GM10248 (cell line): Measurements from ENCODE around the gene TMEM145.

Experiments used
- CTCF ChIA-PET: fragments of 300-600 bp; sonication (Branson Sonifier 250); formaldehyde crosslinking; extraction: SDS; loops from one replicate; lab custom pipeline; 2021; ENCODE audit warnings: antibody characterized with exemption; lab: Yijun Ruan, JAX
- POLR2A ChIA-PET: fragments of 350-650 bp; sonication (Branson Sonifier 250); formaldehyde crosslinking; extraction: SDS; loops from one replicate; lab custom pipeline; 2020; ENCODE audit warnings: antibody characterized with exemption; lab: Yijun Ruan, JAX
- DNase-seq: peaks from one replicate; pipeline ENCODE4 v3.0.0; 2012; ENCODE audit errors: extremely low spot score
- TF ChIP-seq, protein P1 (sequence below): IDR thresholded peaks from 2 replicates; pipeline ENCODE4 v1.5.1; 2012; ENCODE audit warnings: mild to moderate bottlenecking, low read depth; ENCODE audit errors: extremely low read depth, missing control alignments, control extremely low read depth

The TMEM145 gene

DNA sequence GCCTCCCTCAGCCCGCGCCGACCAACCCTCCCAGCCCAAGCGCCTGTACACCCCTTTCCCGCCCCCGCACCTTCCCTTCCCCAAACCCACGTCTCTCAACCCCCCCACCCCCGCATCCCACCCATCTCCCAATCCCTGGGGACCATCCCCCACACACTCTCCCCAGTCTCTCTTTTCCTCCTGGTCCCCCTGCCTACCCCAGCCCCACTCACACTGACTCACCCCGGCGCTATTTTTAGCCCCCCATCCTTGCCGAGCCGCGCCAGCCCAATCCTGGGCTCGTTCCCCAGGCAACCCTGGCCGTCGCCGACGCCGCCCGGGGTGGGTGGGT is 32.3 kb upstream of the TMEM145 start:
- DNase-seq: no peak
- CTCF ChIA-PET: interaction anchor here (1.6 to 8.0 kb wide), 5 partner anchors 11 to 64 kb away, joined by 3 to 87 read pairs (median 13); partner anchors contain the start of genes CIC, DEDD2 and GSK3A
- TF ChIP-seq, protein P1, sequence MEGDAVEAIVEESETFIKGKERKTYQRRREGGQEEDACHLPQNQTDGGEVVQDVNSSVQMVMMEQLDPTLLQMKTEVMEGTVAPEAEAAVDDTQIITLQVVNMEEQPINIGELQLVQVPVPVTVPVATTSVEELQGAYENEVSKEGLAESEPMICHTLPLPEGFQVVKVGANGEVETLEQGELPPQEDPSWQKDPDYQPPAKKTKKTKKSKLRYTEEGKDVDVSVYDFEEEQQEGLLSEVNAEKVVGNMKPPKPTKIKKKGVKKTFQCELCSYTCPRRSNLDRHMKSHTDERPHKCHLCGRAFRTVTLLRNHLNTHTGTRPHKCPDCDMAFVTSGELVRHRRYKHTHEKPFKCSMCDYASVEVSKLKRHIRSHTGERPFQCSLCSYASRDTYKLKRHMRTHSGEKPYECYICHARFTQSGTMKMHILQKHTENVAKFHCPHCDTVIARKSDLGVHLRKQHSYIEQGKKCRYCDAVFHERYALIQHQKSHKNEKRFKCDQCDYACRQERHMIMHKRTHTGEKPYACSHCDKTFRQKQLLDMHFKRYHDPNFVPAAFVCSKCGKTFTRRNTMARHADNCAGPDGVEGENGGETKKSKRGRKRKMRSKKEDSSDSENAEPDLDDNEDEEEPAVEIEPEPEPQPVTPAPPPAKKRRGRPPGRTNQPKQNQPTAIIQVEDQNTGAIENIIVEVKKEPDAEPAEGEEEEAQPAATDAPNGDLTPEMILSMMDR: no peak
- POLR2A ChIA-PET: no interaction called here

DNA sequence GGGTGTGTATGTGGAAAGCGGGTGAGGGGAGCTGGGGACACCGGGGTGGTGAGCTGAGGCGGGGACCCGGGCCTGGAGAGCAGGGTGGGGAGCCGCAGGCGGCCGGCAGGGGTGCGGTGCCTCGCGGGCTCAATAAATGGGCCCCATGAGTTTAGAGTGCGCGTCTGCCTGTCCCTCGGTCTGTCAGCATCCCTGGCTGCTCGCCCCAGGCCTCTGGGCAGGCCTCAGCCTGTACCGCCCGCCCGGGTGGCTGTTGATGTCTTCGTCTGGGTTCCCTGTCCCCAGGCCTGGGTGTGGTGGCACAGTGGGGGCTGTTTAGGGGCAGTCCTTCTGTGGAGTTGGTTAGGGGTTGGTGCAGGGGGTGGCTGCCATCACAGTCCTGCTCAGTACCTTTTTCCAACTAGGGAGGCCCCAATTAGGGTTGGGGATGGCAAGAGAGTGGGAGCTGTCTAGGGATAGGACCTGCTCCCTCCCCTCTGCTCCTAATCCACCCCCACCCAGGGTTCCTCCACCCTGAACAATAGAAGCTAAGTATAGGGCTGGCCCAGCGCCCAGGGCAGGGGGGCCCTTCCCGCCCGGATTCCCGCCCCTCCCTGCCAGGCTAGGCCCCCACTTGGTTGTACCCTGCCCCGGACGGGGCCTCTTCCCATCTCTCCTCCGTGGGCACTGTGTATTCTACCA is 31.8 kb upstream of the TMEM145 start:
- ChIA-PET POLR2A (no interaction called here), CTCF (interaction anchor here (0.9 to 8.0 kb wide), 3 partner anchors 14 to 36 kb away, joined by 3 to 87 read pairs (median 11); partner anchors contain the start of gene GSK3A)
- TF ChIP-seq, protein P1: no peak
- no peak for DNase-seq

DNA sequence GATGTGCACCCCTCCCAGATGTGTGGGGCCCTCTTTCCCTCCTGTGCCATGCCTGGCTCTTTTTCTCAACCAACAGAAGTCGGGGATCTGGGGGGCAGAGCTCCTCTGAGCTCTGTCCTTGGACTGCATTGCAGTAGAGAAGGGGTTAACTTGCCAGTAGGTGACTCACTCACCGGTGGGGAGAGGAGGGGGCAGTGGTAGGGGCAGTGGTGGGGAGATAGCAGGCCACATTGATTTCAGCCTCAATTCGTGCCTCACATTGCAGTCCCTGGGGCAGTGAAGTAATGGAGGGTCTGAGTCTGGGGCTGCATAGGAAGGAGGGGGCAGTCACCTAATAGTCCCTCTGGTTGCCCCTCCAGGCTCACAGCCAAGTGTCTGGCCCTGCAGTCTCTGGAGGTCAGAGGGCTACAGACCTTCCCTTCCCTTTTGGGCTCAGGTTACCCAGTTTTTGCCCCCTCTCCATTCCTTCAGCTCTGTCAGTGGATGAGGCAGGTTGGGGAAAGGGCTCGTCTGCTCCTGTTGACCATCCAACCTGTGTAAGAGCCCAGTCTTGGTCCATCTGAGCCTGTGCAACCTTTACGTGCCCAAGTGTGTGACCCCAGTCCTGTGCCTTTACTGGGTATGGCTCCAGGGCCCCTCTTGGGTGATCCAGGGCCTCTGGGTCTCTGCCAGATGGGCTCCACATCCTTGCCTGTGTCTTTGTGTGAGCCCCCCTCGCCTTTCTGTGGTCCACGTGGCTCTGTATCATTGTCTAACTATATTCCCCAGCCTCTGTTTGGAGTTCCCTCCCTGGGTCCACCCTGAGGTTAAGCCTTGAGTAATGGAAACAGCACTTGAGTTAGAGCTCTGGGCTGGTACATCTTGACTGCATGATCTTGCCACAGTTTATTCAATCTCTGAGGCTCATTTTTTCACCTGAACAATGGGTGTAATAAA is 31.0 kb upstream of the TMEM145 start:
- ChIA-PET CTCF (interaction anchor here (0.9 to 8.0 kb wide), 3 partner anchors 13 to 37 kb away, joined by 3 to 87 read pairs (median 11); partner anchors contain the start of gene GSK3A), POLR2A (no interaction called here)
- TF ChIP-seq, protein P1: no peak
- DNase-seq: no peak

DNA sequence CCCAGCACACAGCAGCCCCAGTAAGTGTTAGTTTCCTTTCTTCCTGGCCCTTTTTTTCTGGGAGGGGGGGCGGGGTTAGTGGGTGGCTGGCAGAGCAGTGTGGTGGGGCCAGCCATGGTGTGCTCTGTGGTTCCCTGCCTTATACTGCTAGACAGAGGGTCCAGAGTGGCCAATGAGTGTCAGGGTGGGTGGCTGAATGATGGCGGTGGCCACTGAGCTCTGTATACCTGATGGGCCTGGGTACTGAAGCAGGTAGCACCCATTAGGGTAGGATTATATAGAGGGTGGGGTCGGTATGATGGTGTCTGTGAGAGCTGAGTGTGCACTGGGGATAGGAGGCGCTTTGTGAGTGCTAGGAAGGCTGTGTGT is 30.3 kb upstream of the TMEM145 start:
- ChIA-PET CTCF (interaction anchor here (2.5 to 8.0 kb wide), 2 partner anchors 13 to 38 kb away, joined by 11 to 87 read pairs; partner anchors contain the start of gene GSK3A), POLR2A (interaction anchor here (0.5 kb wide), 1 partner anchor 35 kb away, joined by 8 read pairs; no protein-coding TSS in a partner anchor)
- DNase-seq: no peak
- TF ChIP-seq, protein P1: no peak

DNA sequence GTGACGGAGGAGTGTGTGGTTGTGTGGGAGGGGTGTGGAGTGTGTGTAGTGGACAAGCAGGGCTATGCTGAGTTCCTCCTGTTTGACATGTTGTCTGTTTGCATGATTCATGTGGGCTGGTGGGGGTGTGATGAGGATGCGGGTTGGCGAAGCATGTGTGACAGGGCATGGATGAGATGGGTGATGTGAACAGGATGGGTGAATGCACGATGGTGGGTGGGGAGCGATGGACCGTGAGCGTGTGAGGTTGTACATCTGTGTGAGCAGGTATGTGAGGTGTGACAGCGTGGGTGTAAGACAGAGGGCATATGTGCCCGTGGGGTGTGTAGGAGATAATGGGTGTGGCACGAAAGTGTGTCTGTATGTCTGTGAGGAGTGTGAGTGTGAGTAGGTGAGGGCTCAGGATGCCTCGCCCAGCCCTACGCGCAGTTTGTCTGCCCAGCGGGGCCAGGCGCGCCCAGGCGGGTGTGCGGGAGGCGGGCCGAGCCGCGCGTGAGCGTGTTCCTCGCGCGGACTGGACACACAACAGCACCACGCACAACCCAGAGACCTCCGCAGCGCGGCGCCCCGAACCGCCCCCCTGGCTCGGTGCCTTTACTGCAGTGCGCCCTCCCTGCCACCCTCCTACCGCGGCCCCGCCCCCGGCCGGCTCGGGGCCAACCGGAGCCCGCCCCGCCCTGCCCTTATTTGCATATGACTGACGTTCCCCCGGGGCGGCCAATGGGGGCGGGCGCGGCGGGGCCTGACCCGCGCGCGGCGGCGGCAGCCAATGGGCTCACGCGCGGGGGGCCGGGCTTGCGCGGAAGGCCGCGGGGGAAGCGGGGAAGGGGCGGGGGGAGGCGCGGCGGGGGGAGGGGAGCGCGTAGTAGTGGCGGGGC is 29.7 kb upstream of the TMEM145 start:
- TF ChIP-seq, protein P1: no peak
- DNase-seq: peak; percentile 95
- POLR2A ChIA-PET: interaction anchor here (0.5 to 0.6 kb wide), 2 partner anchors 35 to 181 kb away, joined by 3 to 8 read pairs; no protein-coding TSS in a partner anchor
- CTCF ChIA-PET: interaction anchor here (2.5 to 8.0 kb wide), 2 partner anchors 12 to 38 kb away, joined by 11 to 87 read pairs; partner anchors contain the start of gene GSK3A
